Panc1 (cell line): ENCODE data around the gene EOGT. TPM values are rescaled to one million over a fixed set of nuclear protein-coding genes. Genes with fewer than 3 reads are reported as not detected.

ENCODE experiments used
- ATAC-seq: fragments of 200-7000 bp; cut with Tn5 transposase; 2 replicates; pipeline ENCODE4 v1.9.1; 2020; ENCODE audit warnings: mild to moderate bottlenecking, moderate library complexity
- BruUV-seq: library from RNA; stranded (reverse); fragments of 400-500 nt; replicated peaks from 2 replicates; lab custom pipeline; 2021; lab: Mats Ljungman, UMichigan
- CTCF ChIA-PET: fragments of 300-600 bp; sonication (Branson Sonifier 250); formaldehyde crosslinking; loops from one replicate; lab custom pipeline; 2022; ENCODE audit warnings: antibody characterized with exemption; lab: Charles Lee
- POLR2A ChIA-PET: fragments of 300-600 bp; sonication (Branson Sonifier 250); formaldehyde crosslinking; loops from one replicate; lab custom pipeline; 2022; ENCODE audit warnings: antibody characterized with exemption; lab: Charles Lee
- DNase-seq: peaks from one replicate; pipeline ENCODE4 v3.0.0-alpha.2; 2010; ENCODE audit warnings: low read depth, low spot score
- H3K27ac ChIP-seq: 2 replicates; pipeline ENCODE4 v1.5.1; 2011; ENCODE audit warnings: mild to moderate bottlenecking, low read length, inconsistent platforms
- H3K27me3 ChIP-seq: fragments of 200-500 bp; sonication (Bioruptor generic); 2 replicates; pipeline ENCODE4 v1.6.0; 2014; ENCODE audit warnings: low read length, inconsistent platforms; ENCODE audit not compliant: control insufficient read depth, insufficient read depth
- H3K36me3 ChIP-seq: fragments of 200-500 bp; sonication (Bioruptor generic); 2 replicates; pipeline ENCODE4 v1.5.1; 2014; ENCODE audit warnings: inconsistent platforms, mild to moderate bottlenecking, low read length, moderate library complexity; ENCODE audit not compliant: control insufficient read depth, insufficient read depth
- H3K4me1 ChIP-seq: 2 replicates; pipeline ENCODE4 v1.5.1; 2011; ENCODE audit warnings: inconsistent platforms, mild to moderate bottlenecking, low read length, moderate library complexity; ENCODE audit not compliant: control insufficient read depth, insufficient read depth
- H3K4me3 ChIP-seq, 2 experiments: 2 replicates each; pipeline ENCODE4 v1.5.1; 2011 to 2012; ENCODE audit warnings: low read depth in 2 of 2, low read length in 2 of 2, mild to moderate bottlenecking in 2 of 2, inconsistent platforms in 1 of 2, moderate library complexity in 1 of 2
- H3K9me3 ChIP-seq: fragments of 200-500 bp; sonication (Bioruptor generic); 2 replicates; pipeline ENCODE4 v1.5.1; 2014; ENCODE audit warnings: low read depth, mild to moderate bottlenecking, inconsistent platforms, low read length, moderate library complexity; ENCODE audit not compliant: control insufficient read depth, insufficient read depth
- CTCF ChIP-seq: fragments of 450-650 bp; IDR thresholded peaks from 2 replicates; pipeline ENCODE4 v1.5.1; 2017; ENCODE audit warnings: mild to moderate bottlenecking
- POLR2AphosphoS5 ChIP-seq: IDR thresholded peaks from 2 replicates; pipeline ENCODE4 v1.6.1; 2012; ENCODE audit warnings: mild to moderate bottlenecking, low read depth, low read length, moderate library complexity
- REST ChIP-seq, 2 experiments: IDR thresholded peaks; 2 replicates each; pipeline ENCODE4 v1.6.1; 2011 to 2012; ENCODE audit warnings: low read depth in 2 of 2, control low read depth in 1 of 2, low read length in 1 of 2, mild to moderate bottlenecking in 1 of 2, moderate library complexity in 1 of 2; ENCODE audit not compliant: insufficient read depth in 1 of 2
- SIN3A ChIP-seq: IDR thresholded peaks from 2 replicates; pipeline ENCODE4 v1.6.1; 2012; ENCODE audit warnings: low read depth, mild to moderate bottlenecking, low read length, moderate library complexity, borderline replicate concordance; ENCODE audit not compliant: insufficient read depth
- TCF7L2 ChIP-seq: IDR thresholded peaks from 2 replicates; pipeline ENCODE4 v1.6.1; 2011; ENCODE audit warnings: mild to moderate bottlenecking, low read depth, low read length, inconsistent platforms
- in situ Hi-C: cut with HindIII; loops from 2 replicates; pipeline ENCODE4 v1.10.0; 2016; ENCODE audit warnings: low sequenced_read_pairs, low pct_unique_long_range_greater_than_20kb
- intact Hi-C: fragments of 100-400 bp; cut with micrococcal nuclease; formaldehyde crosslinking; loops from one replicate; pipeline ENCODE4 v1.10.0; 2022; ENCODE audit not compliant: unreplicated experiment
- total RNA-seq: library from RNA; stranded (reverse); gene quantifications from one replicate; pipeline ENCODE4 v1.2.1, GENCODE V29; 2021; ENCODE audit not compliant: unreplicated experiment

The EOGT gene
- total RNA-seq, 1 experiment from 2014 or later: 29.1 TPM

DNA sequence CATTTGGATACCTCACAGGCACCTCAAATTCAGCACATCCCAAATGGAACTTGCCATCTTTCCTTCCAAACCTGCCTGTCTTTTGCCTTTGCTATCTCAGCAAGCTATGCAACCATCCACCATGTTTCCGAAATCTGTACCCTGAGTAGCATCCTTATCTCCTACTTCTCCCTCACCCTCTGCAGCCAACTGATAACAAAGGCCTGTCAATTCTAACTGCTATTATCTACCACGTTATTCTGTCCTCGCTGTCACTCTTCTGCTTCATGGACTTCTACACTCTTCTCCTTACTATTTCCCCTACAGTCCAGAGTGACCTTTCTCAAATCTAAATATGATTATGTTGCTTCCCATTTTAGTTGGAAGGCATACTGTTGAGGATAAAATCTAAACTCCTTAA, 55.6 kb downstream of the EOGT start:
- BruUV-seq: no TSS peak
- H3K27ac ChIP-seq: no peak overlapping the region
- no peak for DNase-seq
- no peak for ATAC-seq
- no peaks in the 10 kb centered on the region for H3K9me3 ChIP-seq
- ChIA-PET CTCF (interaction anchor here (0.6 kb wide), 1 partner anchor 14 kb away, joined by 4 read pairs; no protein-coding TSS in a partner anchor), POLR2A (no interaction called here)
- no peaks in the 10 kb centered on the region for H3K4me1 ChIP-seq
- no peaks in the 10 kb centered on the region for H3K36me3 ChIP-seq
- in situ Hi-C loops (no loop called here), intact Hi-C loops (no loop called here)
- H3K4me3 ChIP-seq: no peak overlapping the region
- no peak for TF ChIP-seq SIN3A
- no peak for TF ChIP-seq TCF7L2
- TF ChIP-seq CTCF: no peak
- no peak for TF ChIP-seq REST (IDR thresholded peaks at IDR 0.05; ENCODE audit: insufficient read depth in 1 of 2, low read depth in 2 of 2, low read length in 1 of 2)
- TF ChIP-seq POLR2AphosphoS5: no peak
- H3K27me3 ChIP-seq: no peaks in the 10 kb centered on the region; the same call in none of the 2 replicates

DNA sequence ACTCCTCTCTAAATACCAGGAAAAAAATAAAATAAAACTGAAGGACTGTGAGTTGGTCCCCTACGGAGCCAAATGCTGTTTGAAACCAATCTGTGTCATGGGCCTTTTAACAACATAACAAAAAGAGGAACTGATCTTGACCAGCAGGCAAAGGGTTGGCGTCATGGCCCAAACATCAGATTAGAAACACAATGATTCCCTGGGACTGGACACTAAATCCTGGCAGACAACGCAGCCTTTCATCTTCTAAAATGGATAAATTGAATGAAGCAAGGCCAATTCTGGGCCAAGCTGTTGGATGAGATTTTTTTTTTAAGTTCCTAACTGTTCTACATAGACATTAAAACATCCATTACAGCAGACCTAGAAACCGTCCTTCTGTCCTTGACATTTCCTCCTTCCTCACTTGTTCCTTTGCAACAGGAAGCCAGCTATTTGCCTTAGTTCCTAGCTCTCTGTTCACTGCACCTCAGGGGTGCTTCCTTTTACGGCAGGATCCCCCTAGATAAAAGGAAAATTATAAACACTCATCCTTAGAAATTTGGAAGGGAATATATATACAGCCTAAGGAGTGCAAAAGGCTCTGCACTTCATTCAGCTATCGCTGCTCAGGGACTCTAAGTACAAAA, 59.6 kb downstream of the EOGT start:
- no peak overlapping the region for H3K27ac ChIP-seq
- CTCF ChIA-PET: interaction anchor here (0.7 kb wide), 1 partner anchor 1597 kb away, joined by 3 read pairs; no protein-coding TSS in a partner anchor
- POLR2A ChIA-PET: no interaction called here
- intact Hi-C loops: no loop called here
- no peaks in the 10 kb centered on the region for H3K4me1 ChIP-seq
- DNase-seq (no peak), ATAC-seq (no peak)
- no peaks in the 10 kb centered on the region for H3K9me3 ChIP-seq
- TF ChIP-seq CTCF (no peak), TCF7L2 (no peak), POLR2AphosphoS5 (no peak), REST (IDR thresholded peaks at IDR 0.05; ENCODE audit: insufficient read depth in 1 of 2, low read depth in 2 of 2, low read length in 1 of 2) (no peak), SIN3A (no peak)
- H3K4me3 ChIP-seq: no peak overlapping the region
- in situ Hi-C loops: no loop called here
- BruUV-seq: no TSS peak
- no peaks in the 10 kb centered on the region for H3K36me3 ChIP-seq
- H3K27me3 ChIP-seq: no peaks in the 10 kb centered on the region; the same call in none of the 2 replicates
